ENCODE results near the gene APBA1.

DNA sequence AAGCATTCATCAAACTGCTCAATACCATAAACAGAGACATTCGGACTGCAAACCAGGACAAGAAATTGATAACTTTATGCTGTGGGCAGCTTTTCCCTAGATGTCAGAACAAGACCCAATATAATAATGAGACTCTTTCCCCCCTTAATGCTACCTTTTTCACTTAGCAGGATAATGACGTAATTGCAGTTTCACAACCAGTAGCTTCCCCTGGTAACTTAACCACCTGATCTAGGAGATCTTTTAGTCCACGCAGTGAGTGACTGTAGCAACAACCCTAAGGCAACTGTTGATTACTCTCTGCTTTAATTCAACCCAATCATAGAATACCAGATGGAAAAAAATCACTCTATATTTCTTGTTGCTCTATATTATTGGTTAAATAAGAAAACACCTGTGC lies 56.3 kb downstream of the APBA1 start:
- no peak for TF ChIP-seq FOXP2 (optimal IDR thresholded peaks at IDR 0.05; ENCODE audit: borderline replicate concordance, extremely low read depth, extremely low read length, insufficient read depth)
- TF ChIP-seq TAF1 (IDR thresholded peaks at IDR 0.05; ENCODE audit: borderline replicate concordance, insufficient read depth, low read length), result no peak
- TF ChIP-seq POLR2AphosphoS5 (IDR thresholded peaks at IDR 0.05; ENCODE audit: low read depth, low read length), result no peak

Data from PFSK-1 (cell line).